Activated CD4-positive, alpha-beta T cell treated with anti-CD3 and anti-CD28 coated beads, Interleukin-2, Interleukin-6, amounts not matched to agents 100 ng/mL and 50 ng/mL, durations not matched to agents 16 hours and 8 hours (primary cell): ENCODE results near the gene CSTPP1.
A peak's percentile ranks its signal among the peaks of the same experiment; 100 is the strongest.
"Not testable (repeated sequence)": the region's sequence is repeated elsewhere in the genome, so short reads cannot be mapped to it uniquely, and the experiment has no call there.

ENCODE experiments used
- DNase-seq: peaks from one replicate; pipeline ENCODE4 v3.0.0-alpha.2; 2020

Gene CSTPP1

DNA sequence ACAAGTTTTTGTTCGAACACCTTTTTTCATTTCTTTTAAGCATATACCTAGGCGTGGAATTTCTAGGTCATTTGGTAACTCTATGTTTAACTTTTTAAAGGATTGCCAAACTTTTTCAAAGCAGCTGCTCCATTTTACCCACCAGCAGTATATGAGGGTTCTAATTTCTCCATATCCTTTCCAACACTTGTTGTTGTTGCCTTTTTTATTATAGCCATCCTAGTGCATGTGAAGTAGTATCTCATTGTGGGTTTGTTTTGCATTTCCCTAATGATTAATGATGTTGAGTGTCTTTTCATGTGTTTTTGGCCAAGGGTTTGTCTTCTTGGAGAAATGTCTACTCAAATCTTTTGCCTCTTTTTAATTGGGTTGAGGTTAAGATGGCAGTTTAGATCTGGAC is 24.5 kb downstream of the CSTPP1 start:
- no peak for DNase-seq

DNA sequence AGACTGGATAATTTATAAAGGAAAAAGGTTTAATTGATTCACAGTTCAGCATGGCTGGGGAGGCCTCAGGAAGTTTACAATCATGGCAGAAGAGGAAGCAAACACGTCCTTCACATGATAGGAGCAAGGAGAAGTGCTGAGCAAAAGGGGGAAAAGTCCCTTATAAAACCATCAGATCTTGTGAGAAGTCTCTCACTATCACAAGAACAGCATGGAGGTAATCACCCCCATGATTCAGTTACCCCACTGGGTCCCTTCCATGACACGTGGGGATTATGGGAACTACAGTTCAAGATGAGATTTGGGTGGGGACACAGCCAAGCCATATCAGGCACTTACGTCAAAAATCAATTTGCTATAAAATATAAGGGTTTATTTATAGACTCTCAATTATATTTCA is 25.3 kb downstream of the CSTPP1 start:
- not testable (repeated sequence) for DNase-seq

DNA sequence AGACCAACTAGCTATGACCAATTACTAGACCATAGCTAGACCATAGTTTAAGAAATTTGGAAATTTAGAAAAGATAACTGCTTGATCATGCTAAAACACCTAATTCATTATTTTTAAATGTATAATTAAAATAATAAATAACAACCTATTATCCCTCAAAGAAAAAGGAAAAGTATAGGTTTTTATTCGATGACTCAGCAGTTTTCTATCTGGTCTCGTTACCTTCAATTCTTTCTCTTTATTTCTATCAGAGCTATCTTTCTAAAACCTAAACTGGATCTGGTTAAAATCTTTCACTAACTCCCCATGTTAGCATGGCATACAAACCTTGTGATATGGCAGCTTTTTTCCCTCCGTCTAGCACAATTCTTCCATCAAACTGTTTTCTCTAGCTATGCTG is 27.3 kb downstream of the CSTPP1 start:
- DNase-seq: no peak

DNA sequence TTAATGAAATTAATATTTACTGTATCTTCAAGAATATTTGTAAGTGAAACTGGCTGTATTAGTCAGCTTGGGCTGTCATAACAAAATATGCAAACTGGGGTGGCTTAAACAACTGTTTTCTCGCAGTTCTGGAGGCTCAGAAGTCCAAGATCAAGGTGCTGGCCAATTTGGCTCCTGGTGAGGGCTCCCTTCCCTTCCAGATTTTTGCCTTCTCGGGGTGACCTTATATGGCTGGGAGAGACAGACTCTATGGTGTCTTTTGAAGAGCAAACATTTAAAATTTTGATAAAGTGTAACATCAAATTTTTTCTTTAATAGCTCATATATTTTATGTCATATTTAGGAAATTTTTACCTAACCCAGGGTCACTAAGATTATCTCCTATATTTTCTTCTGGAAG is 30.2 kb downstream of the CSTPP1 start:
- no peak for DNase-seq

DNA sequence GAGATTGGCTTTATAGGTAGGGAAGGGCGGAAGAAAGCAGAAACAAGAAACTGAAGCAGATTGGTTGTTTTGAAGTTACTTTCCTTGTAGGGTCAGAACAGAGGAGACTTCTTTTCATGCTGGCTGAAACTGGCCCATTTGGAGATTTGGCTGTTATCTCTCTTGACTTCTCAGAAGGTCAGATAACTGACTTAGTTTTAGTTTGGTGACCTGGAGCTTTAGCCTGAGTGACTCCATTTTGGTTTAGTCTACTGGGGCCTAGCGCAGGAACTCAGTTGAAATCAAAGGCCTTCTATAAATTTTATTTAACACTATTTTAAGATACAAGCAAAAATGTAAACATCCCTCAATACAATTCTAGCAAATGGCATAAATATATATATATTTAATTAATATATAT is 31.4 kb downstream of the CSTPP1 start:
- DNase-seq: no peak

DNA sequence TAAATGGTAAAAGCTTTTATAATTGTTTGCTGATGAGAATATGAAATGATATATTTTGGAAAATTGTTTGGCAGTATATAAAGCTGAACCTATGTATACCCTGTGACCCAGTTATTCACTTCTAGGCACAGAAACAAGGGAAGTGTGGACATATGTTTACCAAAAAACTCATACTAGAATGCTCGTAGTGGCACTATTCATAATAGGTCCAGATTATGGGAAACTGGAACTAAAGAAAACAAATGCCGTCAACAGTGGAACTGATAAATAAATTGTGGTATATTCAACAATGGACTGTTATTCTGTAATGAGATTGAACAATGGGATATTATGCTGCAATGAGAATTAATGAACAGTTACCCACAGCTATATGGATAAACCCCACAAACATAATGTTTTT is 32.8 kb downstream of the CSTPP1 start:
- DNase-seq: no peak

DNA sequence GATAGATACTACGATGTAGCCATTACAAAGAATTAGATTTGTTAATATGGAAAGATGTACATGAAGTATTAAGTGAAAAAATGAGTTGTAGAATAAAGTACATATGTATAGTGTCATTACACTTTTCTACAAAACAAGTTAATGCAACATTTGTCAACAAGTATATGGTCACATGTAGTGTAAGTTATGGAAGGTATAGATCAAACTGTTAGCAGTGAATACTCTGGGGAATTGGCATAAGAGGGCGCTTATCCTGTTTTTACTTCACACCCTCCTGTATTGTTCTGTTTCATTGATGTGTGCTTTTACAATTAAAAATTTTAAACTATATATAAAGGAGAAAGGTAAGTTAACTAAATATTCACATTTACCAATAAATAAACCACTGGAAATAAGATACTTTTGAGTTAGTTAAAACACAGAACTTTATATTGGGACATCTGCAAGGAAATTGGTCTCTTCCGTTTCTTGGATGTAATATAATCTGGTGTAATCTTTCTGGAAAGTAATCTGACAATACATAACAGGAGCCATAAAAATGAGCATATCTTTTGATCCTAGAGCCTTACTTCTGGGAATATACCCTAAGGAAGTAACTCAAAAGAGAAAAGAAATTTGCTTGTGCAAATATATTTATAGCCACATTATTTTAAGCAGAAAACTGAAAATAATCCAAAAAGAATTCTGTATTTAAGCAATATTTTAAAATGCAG is 34.5 kb downstream of the CSTPP1 start:
- no peak for DNase-seq

DNA sequence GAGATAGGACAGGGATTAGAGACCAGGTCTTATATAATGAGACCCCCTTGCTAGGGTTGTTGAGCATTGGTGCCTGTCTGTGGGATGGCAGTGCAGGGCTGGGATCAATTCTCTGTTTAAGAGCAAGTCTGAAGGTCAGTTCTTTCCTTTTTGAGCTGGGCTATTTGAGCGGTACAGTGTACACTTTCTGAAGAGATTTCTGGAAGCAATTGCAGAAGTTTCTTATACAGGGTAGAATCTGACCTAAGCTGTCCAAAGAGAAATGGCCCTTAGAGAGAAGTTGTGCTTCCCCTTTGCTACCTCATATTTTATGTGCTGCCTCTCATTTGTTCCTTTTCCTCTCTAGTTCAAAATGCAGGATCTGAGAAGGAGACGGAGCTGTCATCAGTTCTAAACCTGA is 35.8 kb downstream of the CSTPP1 start:
- no peak for DNase-seq

DNA sequence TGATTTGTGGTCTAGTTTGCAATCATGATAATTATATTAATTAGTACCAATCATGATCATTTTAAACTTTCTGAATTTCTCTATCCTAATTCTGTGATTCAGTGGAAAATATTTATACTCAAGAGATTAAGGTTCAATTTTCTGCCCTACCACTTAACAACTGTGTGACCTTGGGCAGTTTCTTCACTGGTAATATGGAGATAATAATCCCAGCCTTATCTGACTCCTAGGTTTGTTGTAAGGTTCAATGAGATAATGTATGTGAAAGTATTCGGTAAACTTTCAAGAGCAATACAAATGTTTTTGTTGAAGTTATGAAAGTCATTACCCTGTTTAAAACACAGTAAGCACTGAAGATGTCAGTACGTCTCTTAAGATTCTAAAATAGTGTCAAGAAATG is 36.3 kb downstream of the CSTPP1 start:
- DNase-seq: no peak

DNA sequence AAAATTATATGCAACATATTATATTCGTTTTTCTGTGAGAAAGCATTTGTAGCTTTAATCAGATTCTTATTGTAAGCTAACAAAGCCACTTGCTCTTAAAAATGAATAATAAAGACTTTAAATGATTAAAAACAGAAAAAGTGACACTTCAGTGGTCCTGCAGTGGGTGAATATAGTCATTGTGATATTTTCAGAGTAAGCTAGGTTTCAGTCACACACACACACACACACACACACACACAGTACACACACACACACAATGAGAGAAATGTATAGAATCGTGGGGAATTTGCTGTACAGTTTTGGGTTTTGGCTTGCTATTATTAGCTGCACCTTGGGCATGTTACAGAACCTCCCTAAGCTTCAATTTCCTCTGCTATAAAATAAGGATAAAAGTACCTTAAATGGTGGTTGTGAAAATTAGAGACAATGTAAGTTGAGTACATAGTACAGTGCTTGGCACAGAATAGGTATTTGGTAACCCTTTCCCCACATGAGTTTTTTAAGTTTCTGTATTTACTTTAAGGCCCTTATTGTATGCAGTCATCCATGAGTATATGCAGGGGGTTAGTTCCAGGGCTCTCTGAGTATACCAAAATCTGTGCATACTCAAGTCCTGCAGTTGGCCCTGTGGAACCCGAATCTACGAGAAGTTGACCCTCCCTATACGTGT is 39.8 kb downstream of the CSTPP1 start:
- peak; percentile 33 for DNase-seq

DNA sequence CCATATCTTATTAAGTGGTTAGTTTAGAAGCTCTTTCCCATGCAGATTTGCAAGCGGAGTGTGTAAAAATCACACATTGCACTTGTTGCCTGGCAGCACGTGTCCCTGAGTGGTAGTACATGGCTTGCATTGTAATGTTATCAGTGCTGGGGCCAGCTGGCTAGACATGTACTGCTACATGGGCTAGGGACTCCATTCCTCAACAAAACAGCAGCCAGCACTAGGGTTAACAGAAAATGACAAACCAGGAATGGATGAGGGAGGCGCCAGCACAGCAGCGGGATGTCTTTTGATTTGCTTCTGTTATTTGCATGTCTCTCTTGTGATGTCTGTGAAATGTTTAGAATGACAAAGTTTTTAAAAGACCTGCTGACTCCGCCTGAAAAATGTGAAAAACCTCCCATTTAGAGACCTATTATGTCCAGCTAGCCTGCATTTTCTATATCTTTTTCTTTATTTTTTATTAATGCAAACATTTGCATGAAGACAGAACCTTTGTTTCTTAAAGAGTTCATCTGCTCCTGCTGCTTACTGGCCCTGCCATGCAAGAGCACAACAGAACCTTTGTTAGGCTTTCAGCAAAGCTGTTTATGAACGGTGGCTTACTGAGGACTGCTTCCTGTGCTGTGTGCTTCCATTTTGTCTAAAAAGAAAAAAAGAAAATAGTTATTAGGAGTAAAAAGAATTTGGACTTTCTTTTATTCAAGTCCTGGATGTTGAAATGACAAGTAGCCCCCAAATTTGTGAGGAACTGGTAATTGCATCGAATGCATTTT is 40.7 kb downstream of the CSTPP1 start:
- DNase-seq: no peak

DNA sequence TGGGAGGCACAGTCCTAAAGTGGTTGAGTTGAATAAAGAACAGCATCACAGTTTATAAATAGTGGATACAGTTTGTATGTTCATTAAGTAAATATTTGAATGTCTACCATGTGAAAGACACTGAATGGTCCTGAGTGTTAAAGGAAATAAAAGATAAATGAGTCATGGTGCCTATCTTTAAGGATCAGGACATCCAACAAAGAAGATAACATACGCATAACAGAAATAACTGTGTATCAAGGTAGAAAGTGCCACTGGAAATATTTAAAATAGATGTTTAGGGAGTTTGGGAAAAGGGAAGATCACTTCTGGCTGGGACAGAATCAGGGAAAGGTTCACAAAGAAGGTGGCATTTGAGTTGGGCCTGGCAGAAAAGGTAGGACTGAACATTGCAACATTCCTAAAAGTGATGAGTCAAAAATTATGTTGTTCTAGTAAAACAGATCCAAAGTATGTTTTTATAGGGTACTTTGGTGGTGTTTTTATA is 41.5 kb downstream of the CSTPP1 start:
- DNase-seq: no peak

DNA sequence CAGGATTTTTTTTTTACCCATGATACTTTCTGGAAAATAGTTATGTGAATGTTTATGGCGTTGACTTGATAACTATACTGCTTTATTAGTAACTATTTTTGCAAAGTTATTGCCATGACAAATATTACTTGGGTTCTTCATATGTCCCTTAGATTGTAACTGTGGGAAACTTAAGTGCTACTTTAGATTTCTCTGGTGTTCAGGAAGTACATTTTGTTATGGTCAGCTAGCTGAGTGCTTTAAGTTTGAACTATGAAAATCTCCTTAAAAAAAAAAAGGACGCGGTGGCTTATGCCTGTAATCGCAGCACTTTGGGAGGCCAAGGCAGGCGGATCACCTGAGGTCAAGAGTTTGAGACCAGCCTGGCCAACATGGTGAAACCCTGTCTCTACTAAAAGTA is 42.8 kb downstream of the CSTPP1 start:
- DNase-seq: no peak

DNA sequence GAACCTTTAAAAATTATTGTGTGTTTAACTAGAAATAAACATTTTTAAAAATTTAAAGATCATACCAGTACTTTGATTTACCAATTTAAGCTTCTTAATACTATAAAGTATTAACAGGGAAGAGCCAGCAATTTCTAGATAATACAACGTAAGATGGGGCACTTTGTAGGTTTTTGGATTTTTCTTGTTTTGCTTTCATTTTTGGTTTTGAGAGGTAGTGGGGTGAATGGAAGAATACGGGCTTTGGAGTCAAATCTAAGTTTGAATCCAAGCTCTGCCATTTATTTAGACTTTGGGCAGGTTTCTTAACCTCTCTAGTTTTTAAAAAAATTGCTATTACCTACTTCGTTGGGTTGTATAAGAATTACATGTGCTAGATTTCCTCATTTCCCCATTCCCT is 44.9 kb downstream of the CSTPP1 start:
- DNase-seq: no peak

DNA sequence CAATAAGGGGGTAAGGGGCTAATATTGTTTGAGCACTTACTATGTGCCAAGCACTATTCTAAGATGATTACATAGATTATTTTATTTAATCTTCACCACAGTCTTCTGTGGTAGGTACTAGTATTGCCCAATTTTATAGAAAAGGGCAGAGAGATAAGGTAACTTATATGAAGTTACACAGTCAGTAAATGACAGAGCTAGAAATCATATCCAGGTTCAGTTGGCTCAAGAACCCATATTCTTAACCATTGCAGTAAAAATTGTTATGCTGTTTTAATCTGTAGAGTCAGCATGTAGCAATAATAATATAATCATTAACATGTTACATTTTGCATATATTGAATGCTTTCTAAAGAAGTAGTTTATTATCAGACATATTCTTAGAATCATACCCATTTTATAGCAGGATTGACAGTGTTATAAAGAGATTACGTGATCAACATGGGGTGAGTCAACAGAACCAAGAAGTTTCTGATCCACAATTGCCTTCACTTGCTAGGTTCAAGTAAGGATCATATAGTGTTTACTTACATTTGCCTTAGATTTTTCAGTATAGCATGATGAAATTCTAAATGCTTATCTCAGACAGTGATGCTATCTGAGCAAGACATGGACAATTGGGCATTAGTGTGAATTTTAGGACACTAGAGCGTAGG is 46.4 kb downstream of the CSTPP1 start:
- no peak for DNase-seq

DNA sequence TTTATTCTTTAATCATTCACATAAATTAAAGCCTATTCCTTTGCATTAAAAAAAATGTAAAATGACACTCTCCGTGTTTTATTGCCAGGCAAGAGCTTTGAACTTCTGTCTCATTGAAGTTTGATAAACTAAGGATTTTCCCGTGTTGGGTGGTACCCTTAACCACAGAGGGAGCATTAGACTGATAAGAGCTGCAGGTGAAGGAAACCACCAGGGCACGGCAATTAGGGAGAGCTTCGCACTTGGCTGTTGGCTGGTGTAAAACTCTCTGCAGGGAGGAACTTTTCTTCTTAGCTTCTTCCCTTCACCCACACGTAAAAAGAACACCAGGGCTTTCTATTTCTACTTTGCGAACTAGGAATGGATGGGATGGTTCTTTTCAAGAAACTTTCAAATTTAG is 47.0 kb downstream of the CSTPP1 start:
- no peak for DNase-seq

DNA sequence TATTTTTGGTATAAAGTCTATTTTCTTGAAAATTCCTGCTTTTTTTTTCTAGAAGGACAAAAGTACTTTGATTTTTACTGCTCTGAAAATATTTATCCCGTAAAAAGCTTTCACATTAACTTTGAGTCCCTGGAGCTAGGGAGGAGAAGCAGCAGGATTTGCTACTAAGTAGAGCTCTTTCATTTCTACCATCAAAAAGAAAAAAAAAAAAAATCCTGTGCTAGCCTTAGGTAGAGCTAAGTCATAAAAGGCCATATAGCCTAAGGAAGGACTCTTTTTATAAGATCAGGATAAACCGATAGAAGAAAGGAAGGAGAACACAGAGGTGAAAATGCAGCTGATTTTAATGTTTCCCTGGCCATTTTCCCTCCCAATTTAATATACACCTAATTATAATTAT is 48.0 kb downstream of the CSTPP1 start:
- DNase-seq: no peak

DNA sequence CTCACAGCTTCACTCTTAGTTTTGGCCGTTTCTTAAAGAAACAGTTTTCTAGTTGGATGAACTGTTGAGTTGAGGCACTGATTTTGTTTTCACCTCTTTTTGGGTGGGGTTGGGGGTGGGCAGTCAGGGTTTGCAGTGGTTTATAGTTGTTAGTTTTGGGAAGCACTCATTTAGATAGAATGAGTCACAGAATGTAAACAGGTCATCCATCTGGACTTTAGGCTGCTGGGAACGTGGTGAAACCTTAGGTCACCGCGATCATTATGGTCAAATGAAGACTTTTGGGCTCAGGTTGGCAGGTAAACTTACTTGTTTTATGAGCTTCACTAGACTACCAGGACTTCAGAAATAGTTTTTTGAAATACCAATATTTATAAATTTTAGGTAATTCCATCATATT is 48.4 kb downstream of the CSTPP1 start:
- no peak for DNase-seq

DNA sequence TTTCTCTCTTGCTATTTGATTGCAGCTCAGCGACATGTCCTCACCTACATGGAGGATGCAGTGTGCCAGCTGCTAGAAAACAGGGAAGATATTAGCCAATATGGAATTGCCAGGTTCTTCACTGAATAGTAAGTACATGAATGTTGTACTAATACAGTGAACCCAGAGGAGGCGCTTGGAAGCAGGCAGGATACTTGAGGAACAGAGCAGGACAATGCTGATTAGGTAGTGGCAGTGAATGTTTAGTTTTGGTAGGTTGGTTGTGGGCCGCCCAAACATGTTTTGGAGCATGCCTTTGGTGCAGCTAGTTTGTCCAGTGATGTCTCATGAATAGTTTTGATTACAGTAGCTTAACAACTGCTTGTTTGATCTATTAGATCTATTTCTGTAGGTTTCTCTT is 50.6 kb downstream of the CSTPP1 start:
- DNase-seq: no peak

DNA sequence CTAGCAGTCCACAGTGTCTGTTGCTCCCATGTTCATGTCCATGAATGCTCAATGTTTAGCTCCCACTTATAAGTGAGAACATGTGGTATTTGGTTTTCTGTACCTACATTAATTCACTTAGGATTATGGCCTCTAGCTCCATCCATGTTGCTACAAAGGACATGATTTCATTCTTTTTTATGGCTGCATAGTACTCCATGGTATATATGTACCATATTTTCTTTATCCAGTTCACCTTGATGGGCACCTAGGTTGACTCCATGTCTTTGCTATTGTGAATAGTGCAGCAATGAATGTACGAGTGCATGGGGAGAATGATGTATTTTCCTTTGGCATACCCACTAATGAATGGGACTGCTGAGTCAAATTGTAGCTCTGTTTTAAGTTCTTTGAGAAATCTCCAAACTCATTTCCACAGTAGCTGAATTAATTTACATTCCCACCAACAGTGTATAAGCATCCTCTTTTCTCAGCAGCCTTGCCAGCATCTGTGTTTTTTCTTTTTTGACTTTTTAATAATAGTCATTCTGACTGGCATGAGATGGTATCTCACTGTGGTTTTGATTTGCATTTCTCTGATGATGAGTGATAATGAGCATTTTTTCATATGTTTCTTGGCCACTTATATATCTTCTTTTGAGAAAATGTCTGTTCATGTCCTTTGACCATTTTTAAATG is 53.4 kb downstream of the CSTPP1 start:
- peak; percentile 24 for DNase-seq

DNA sequence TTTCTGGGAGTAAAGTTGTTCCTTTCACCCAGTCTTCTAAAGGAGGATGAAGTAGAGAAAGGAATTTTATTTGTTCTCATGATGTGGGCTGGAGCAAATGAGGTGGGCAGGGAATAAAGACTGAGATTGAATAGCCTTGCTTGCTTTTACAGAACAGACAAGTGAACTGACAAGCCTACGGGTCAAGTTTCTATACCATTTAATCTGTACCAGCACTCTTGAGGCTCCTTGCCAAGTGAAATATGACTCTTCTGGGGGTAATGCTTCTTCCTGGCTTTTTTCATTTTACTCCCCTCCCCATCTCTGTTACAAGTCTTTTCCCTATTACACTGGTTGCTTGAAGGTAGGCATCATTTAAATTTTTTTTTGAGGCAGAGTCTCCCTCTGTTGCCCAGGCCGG is 54.8 kb downstream of the CSTPP1 start:
- DNase-seq: no peak

DNA sequence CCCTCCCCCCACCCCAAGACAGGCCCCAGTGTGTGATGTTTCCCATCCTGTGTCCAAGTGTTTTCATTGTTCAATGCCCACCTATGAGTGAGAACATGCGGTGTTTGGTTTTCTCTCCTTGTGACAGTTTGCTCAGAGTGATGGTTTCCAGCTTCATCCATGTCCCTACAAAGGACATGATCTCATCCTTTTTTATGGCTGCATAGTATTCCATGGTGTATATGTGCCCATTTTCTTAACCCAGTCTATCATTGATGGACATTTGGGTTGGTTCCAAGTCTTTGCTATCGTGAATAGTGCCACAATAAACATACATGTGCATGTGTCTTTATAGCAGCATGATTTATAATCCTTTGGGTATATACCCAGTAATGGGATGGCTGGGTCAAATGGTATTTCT is 55.8 kb downstream of the CSTPP1 start:
- not testable (repeated sequence) for DNase-seq

DNA sequence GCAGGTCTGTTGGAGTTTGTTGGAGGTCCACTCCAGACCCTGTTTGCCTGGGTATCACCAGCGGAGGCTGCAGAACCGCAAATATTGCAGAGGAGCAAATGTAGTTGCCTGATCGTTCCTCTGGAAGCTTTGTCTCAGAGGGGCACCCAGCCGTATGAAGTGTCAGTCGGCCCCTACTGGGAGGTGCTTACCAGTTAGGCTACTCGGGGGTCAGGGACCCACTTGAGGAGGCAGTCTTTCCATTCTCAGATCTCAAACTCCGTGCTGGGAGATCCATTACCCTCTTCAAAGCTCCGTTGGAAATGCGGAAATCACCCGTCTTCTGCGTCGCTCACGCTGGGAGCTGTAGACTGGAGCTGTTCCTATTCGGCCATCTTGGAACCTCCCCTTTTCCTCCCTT is 61.2 kb downstream of the CSTPP1 start:
- not testable (repeated sequence) for DNase-seq
